Measurements from ENCODE around the gene CNST.
A peak's percentile ranks its signal among the peaks of the same experiment; 100 is the strongest.
"Not testable (repeated sequence)": the region's sequence is repeated elsewhere in the genome, so short reads cannot be mapped to it uniquely, and the experiment has no call there.

The CNST gene

DNA sequence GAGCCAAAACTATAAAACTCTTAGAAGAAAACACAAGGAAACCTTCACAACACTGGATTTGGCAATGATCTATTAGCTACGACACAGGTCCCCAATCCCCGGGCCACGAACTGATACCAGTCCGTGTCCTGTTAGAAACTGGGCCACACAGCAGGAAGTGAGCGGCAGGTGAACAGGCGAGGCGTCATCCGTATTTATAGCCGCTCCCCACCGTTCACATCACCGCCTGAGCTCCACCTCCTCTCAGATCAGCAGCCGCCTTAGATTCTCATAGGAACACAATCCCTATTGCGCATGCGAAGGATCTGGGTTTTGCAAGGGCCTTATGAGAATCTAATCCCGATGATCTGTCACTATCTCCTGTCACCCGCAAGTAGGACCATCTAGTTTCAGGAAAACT is 12.1 kb upstream of the CNST start:
- H3K9me3 ChIP-seq (ENCODE audit: control extremely low read depth in 1 of 5, control insufficient read depth in 4 of 5, insufficient read depth in 2 of 5, low read depth in 1 of 5, low read length in 4 of 5), result no peaks in the 10 kb centered on the region
- H3K27me3 ChIP-seq (replicated peaks in 2 of 5; ENCODE audit: control insufficient read depth in 4 of 5, insufficient read depth in 5 of 5, low read length in 4 of 5), result no peaks in the 10 kb centered on the region
- peaks cover 14 to 74% (median 48%) of the 10 kb centered on the region in 4 experiments for H3K36me3 ChIP-seq (ENCODE audit: control insufficient read depth in 4 of 4, insufficient read depth in 4 of 4, low read length in 3 of 4)
- 96% methylated on average over 10 of the region's 16 CpGs for WGBS (ENCODE audit: insufficient coverage)
- no peaks in the 10 kb centered on the region for H3K4me1 ChIP-seq (ENCODE audit: control extremely low read depth in 1 of 4, control insufficient read depth in 4 of 4, insufficient read depth in 4 of 4, low read length in 3 of 4)
- H3K4me3 ChIP-seq (ENCODE audit: control insufficient read depth in 1 of 7, extremely low read depth in 1 of 7, insufficient read depth in 4 of 7, low read depth in 2 of 7, low read length in 6 of 7), result no peak overlapping the region
- ChIA-PET POLR2A (no interaction called here), CTCF (no interaction called here)
- no peak overlapping the region for H3K27ac ChIP-seq (ENCODE audit: insufficient read depth in 1 of 2, low read depth in 1 of 2, low read length in 2 of 2, poor library complexity in 1 of 2, severe bottlenecking in 2 of 2)
- DNase-seq, result no peak

DNA sequence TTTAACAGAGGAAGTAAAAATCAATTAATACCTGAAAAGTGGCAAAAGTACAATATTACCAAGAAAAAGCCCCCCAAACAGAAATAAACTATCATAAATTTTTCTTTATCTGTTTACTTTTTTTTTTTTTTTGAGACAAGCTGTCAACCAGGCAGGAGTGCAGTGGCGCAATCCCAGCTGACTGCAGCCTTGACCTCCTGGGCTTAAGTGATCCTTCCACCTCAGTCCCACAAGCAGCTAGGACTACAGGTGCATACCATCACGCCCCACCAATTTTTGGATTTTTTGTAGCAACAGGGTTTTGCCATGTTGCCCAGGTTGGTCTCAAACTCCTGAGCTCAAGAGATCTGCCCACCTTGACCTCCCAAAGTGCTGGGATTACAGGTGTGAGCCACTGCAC is 8.2 kb upstream of the CNST start:
- Histone ChIP-seq H3K36me3 (ENCODE audit: control insufficient read depth in 4 of 4, insufficient read depth in 4 of 4, low read length in 3 of 4) (peaks cover 10 to 68% (median 41%) of the 10 kb centered on the region in 4 experiments), H3K27me3 (replicated peaks in 2 of 5; ENCODE audit: control insufficient read depth in 4 of 5, insufficient read depth in 5 of 5, low read length in 4 of 5) (no peaks in the 10 kb centered on the region), H3K4me1 (ENCODE audit: control extremely low read depth in 1 of 4, control insufficient read depth in 4 of 4, insufficient read depth in 4 of 4, low read length in 3 of 4) (no peaks in the 10 kb centered on the region), H3K9me3 (ENCODE audit: control extremely low read depth in 1 of 5, control insufficient read depth in 4 of 5, insufficient read depth in 2 of 5, low read depth in 1 of 5, low read length in 4 of 5) (no peaks in the 10 kb centered on the region), H3K4me3 (ENCODE audit: control insufficient read depth in 1 of 7, extremely low read depth in 1 of 7, insufficient read depth in 4 of 7, low read depth in 2 of 7, low read length in 6 of 7) (no peak overlapping the region), H3K27ac (ENCODE audit: insufficient read depth in 1 of 2, low read depth in 1 of 2, low read length in 2 of 2, poor library complexity in 1 of 2, severe bottlenecking in 2 of 2) (no peak overlapping the region)
- POLR2A ChIA-PET, result no interaction called here
- no peak for DNase-seq
- 100% methylated on average over 2 of the region's 2 CpGs for WGBS (ENCODE audit: insufficient coverage)
- CTCF ChIA-PET, result interaction anchor here (0.9 to 1.0 kb wide), 2 partner anchors 12 to 125 kb away, joined by 3 read pairs; no protein-coding TSS in a partner anchor

DNA sequence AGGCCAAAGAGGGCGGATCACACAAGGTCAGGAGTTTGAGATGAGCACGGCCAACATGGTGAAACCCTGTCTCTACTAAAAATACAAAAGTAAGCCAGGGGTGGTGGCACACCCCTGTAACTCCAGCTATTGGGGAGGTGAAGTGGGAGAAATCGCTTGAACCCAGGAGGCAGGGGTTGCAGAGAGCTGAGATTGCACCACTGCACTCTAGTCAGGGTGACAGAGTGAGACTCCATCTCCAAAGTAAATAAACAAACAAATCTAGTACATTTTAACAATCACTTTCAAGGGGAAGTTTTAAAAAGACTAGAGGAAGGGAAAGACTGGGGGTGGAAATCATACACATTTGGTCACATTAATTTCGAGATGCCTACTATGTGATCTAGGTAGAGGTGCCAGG is 6.9 kb upstream of the CNST start:
- H3K4me3 ChIP-seq (ENCODE audit: control insufficient read depth in 1 of 7, extremely low read depth in 1 of 7, insufficient read depth in 4 of 7, low read depth in 2 of 7, low read length in 6 of 7), result no peak overlapping the region
- CTCF ChIA-PET, result interaction anchor here (1.6 kb wide), 1 partner anchor 63 kb away, joined by 4 read pairs; no protein-coding TSS in a partner anchor
- peaks cover 0 to 6% (median 2%) of the 10 kb centered on the region in 4 experiments for H3K4me1 ChIP-seq (ENCODE audit: control extremely low read depth in 1 of 4, control insufficient read depth in 4 of 4, insufficient read depth in 4 of 4, low read length in 3 of 4)
- 95% methylated on average over 4 of the region's 4 CpGs for WGBS (ENCODE audit: insufficient coverage)
- DNase-seq, result no peak
- POLR2A ChIA-PET, result interaction anchor here (0.7 kb wide), 1 partner anchor 42 kb away, joined by 3 read pairs; no protein-coding TSS in a partner anchor
- peaks cover 8 to 61% (median 41%) of the 10 kb centered on the region in 4 experiments for H3K36me3 ChIP-seq (ENCODE audit: control insufficient read depth in 4 of 4, insufficient read depth in 4 of 4, low read length in 3 of 4)
- H3K27ac ChIP-seq (ENCODE audit: insufficient read depth in 1 of 2, low read depth in 1 of 2, low read length in 2 of 2, poor library complexity in 1 of 2, severe bottlenecking in 2 of 2), result no peak overlapping the region
- H3K9me3 ChIP-seq (ENCODE audit: control extremely low read depth in 1 of 5, control insufficient read depth in 4 of 5, insufficient read depth in 2 of 5, low read depth in 1 of 5, low read length in 4 of 5), result no peaks in the 10 kb centered on the region
- H3K27me3 ChIP-seq (replicated peaks in 2 of 5; ENCODE audit: control insufficient read depth in 4 of 5, insufficient read depth in 5 of 5, low read length in 4 of 5), result no peaks in the 10 kb centered on the region

DNA sequence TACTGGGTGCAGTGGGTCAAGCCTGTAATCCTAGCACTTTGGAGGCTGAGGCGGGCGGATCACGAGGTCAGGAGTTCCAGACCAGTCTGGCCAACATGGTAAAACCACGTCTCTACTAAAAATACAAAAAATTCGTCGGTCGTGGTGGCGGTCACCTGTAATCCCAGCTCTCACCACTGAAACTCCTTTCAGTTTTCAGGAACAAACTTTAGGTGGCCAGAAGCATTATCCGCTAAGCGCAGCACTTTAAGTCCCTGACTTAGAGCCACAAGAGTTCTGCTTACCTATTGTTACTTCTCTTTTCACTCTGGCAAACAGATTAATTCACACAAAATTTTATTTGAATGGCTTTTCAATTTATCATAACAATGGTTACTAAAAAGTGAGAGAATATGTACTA is 5.4 kb upstream of the CNST start:
- not testable (repeated sequence) for H3K9me3 ChIP-seq (ENCODE audit: control extremely low read depth in 1 of 5, control insufficient read depth in 4 of 5, insufficient read depth in 2 of 5, low read depth in 1 of 5, low read length in 4 of 5); H3K27me3 ChIP-seq (replicated peaks in 2 of 5; ENCODE audit: control insufficient read depth in 4 of 5, insufficient read depth in 5 of 5, low read length in 4 of 5); H3K27ac ChIP-seq (ENCODE audit: insufficient read depth in 1 of 2, low read depth in 1 of 2, low read length in 2 of 2, poor library complexity in 1 of 2, severe bottlenecking in 2 of 2); H3K4me3 ChIP-seq (ENCODE audit: control insufficient read depth in 1 of 7, extremely low read depth in 1 of 7, insufficient read depth in 4 of 7, low read depth in 2 of 7, low read length in 6 of 7)
- H3K36me3 ChIP-seq (ENCODE audit: control insufficient read depth in 4 of 4, insufficient read depth in 4 of 4, low read length in 3 of 4), result peaks cover 7 to 48% (median 34%) of the 10 kb centered on the region in 4 experiments
- DNase-seq, result peak in 2 of 3 donors; percentile 62 to 71
- 87% methylated on average over 8 of the region's 10 CpGs for WGBS (ENCODE audit: insufficient coverage)
- POLR2A ChIA-PET, result interaction anchor here (0.6 kb wide), 1 partner anchor 22 kb away, joined by 3 read pairs; no protein-coding TSS in a partner anchor
- peaks cover 5 to 17% (median 12%) of the 10 kb centered on the region in 4 experiments for H3K4me1 ChIP-seq (ENCODE audit: control extremely low read depth in 1 of 4, control insufficient read depth in 4 of 4, insufficient read depth in 4 of 4, low read length in 3 of 4)
- CTCF ChIA-PET, result interaction anchor here (0.8 to 1.6 kb wide), 3 partner anchors 10 to 62 kb away, joined by 3 to 4 read pairs (median 3); no protein-coding TSS in a partner anchor

DNA sequence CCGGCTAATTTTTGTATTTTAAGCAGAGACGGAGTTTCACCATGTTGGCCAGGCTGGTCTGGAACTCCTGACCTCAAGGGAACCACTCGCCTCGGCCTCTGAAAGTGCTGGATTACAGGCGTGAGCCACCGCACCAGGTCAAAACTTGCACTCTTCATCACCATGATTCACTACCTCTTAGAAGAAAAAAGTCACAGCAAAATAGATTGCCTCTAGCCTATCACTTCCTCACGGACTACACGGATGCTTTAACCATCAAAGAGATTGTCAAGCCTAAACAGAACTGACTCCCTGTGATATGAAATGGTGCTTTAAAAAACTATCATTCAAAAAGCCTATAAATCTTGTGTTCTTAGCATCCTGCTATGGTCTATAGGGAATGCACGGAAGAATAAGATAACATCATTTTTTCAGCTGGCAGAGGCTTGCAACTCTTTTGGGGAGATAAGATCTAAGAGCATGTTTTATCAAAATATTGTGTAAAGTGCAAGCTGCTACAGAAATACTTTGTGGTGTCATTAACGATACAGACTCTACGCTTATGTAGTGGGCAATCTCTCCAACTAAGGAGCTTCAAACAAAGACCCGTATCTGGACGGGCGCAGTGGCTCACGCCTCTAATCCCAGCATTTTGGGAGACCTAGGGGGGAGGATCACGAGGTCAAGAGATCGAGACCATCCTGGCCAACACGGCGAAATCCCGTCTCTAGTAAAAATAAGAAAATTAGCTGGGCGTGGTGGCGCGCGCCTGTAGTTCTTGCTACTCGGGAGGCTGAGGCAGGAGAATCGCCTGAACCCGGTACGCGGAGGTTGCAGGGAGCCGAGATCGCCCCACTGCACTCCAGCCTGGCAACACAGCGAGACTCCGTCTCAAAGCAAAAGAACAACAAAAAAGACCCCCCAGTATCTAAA is 1.2 kb upstream of the CNST start:
- 28% methylated on average over 25 of the region's 33 CpGs for WGBS (ENCODE audit: insufficient coverage)
- H3K9me3 ChIP-seq (ENCODE audit: control extremely low read depth in 1 of 5, control insufficient read depth in 4 of 5, insufficient read depth in 2 of 5, low read depth in 1 of 5, low read length in 4 of 5), result no peaks in the 10 kb centered on the region
- ChIA-PET POLR2A (interaction anchor here (0.9 to 3.1 kb wide), 3 partner anchors 11 to 44 kb away, joined by 3 to 19 read pairs (median 3); no protein-coding TSS in a partner anchor), CTCF (interaction anchor here (0.8 to 1.9 kb wide), 4 partner anchors 14 to 34 kb away, joined by 3 to 4 read pairs (median 3); no protein-coding TSS in a partner anchor)
- H3K4me1 ChIP-seq (ENCODE audit: control extremely low read depth in 1 of 4, control insufficient read depth in 4 of 4, insufficient read depth in 4 of 4, low read length in 3 of 4), result peaks cover 21 to 40% (median 32%) of the 10 kb centered on the region in 4 experiments
- peaks cover 2 to 22% (median 13%) of the 10 kb centered on the region in 4 experiments for H3K36me3 ChIP-seq (ENCODE audit: control insufficient read depth in 4 of 4, insufficient read depth in 4 of 4, low read length in 3 of 4)
- H3K4me3 ChIP-seq (ENCODE audit: control insufficient read depth in 1 of 7, extremely low read depth in 1 of 7, insufficient read depth in 4 of 7, low read depth in 2 of 7, low read length in 6 of 7), result peak overlapping the region; percentile 89 to 100 (median 98)
- peak in 1 of 3 donors; percentile 25 for DNase-seq
- H3K27ac ChIP-seq (ENCODE audit: insufficient read depth in 1 of 2, low read depth in 1 of 2, low read length in 2 of 2, poor library complexity in 1 of 2, severe bottlenecking in 2 of 2), result peak overlapping the region; percentile 92 to 96
- H3K27me3 ChIP-seq (replicated peaks in 2 of 5; ENCODE audit: control insufficient read depth in 4 of 5, insufficient read depth in 5 of 5, low read length in 4 of 5), result no peaks in the 10 kb centered on the region

DNA sequence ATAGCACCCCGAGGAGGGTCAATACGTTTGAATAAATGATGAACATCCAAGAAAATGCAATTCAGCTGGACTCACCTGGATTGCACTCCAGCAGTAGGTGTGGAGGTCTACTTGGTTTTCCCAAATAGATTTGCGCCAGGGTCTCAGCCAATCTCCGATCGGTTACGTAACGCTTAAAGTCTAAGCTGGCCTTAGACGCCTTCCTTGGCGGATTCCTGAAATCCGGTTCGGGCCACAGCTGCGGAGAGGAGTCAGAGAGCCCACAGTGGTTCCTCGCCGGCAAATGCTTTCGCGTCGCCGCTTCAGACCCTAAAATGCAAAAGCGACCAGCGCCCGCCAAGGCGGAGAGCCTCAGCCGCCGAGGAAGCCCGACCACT is 517 bp upstream of the CNST start:
- WGBS (ENCODE audit: insufficient coverage), result 0% methylated on average over 25 of the region's 25 CpGs
- H3K4me1 ChIP-seq (ENCODE audit: control extremely low read depth in 1 of 4, control insufficient read depth in 4 of 4, insufficient read depth in 4 of 4, low read length in 3 of 4), result peaks cover 27 to 47% (median 39%) of the 10 kb centered on the region in 4 experiments
- peak overlapping the region; percentile 92 to 96 for H3K27ac ChIP-seq (ENCODE audit: insufficient read depth in 1 of 2, low read depth in 1 of 2, low read length in 2 of 2, poor library complexity in 1 of 2, severe bottlenecking in 2 of 2)
- peak overlapping the region; percentile 89 to 100 (median 98) for H3K4me3 ChIP-seq (ENCODE audit: control insufficient read depth in 1 of 7, extremely low read depth in 1 of 7, insufficient read depth in 4 of 7, low read depth in 2 of 7, low read length in 6 of 7)
- H3K27me3 ChIP-seq (replicated peaks in 2 of 5; ENCODE audit: control insufficient read depth in 4 of 5, insufficient read depth in 5 of 5, low read length in 4 of 5), result no peaks in the 10 kb centered on the region
- POLR2A ChIA-PET, result interaction anchor here (0.9 to 3.1 kb wide), 3 partner anchors 10 to 43 kb away, joined by 3 to 19 read pairs (median 3); no protein-coding TSS in a partner anchor
- DNase-seq, result no peak
- H3K9me3 ChIP-seq (ENCODE audit: control extremely low read depth in 1 of 5, control insufficient read depth in 4 of 5, insufficient read depth in 2 of 5, low read depth in 1 of 5, low read length in 4 of 5), result no peaks in the 10 kb centered on the region
- CTCF ChIA-PET, result interaction anchor here (0.8 to 2.1 kb wide), 7 partner anchors 11 to 36 kb away, joined by 3 to 12 read pairs (median 4); no protein-coding TSS in a partner anchor
- H3K36me3 ChIP-seq (ENCODE audit: control insufficient read depth in 4 of 4, insufficient read depth in 4 of 4, low read length in 3 of 4), result peaks cover 2 to 17% (median 9%) of the 10 kb centered on the region in 4 experiments
